Loucy (cell line): ENCODE data around the gene TUBA1A.

Experiments used
- H2AFZ ChIP-seq: fragments of 200-600 bp; sonication (generic); 2 replicates; pipeline ENCODE4 v1.6.0; 2016; ENCODE audit warnings: antibody characterized with exemption, mild to moderate bottlenecking, low read length, moderate library complexity
- H3F3A ChIP-seq: fragments of 200-600 bp; 2 replicates; pipeline ENCODE4 v1.6.0; 2016; ENCODE audit warnings: antibody characterized with exemption, low read depth, mild to moderate bottlenecking
- H3K27me3 ChIP-seq: fragments of 200-600 bp; sonication (generic); 2 replicates; pipeline ENCODE4 v1.6.1; 2014; ENCODE audit warnings: low read length, mild to moderate bottlenecking; ENCODE audit not compliant: insufficient read depth, poor library complexity, severe bottlenecking
- H3K36me3 ChIP-seq: fragments of 200-600 bp; sonication (generic); 2 replicates; pipeline ENCODE4 v1.6.1; 2016; ENCODE audit warnings: low read length; ENCODE audit not compliant: insufficient read depth
- H3K4me1 ChIP-seq: fragments of 200-600 bp; sonication (generic); 2 replicates; pipeline ENCODE4 v1.5.1; 2014; ENCODE audit warnings: low read length, mild to moderate bottlenecking; ENCODE audit not compliant: insufficient read depth, poor library complexity, severe bottlenecking
- H3K4me2 ChIP-seq: fragments of 200-600 bp; sonication (generic); 2 replicates; pipeline ENCODE4 v1.6.0; 2014; ENCODE audit warnings: antibody characterized with exemption, low read length, low read depth, mild to moderate bottlenecking; ENCODE audit not compliant: poor library complexity, severe bottlenecking
- H3K4me3 ChIP-seq: fragments of 200-600 bp; sonication (generic); 2 replicates; pipeline ENCODE4 v1.5.1; 2014; ENCODE audit warnings: low read length, mild to moderate bottlenecking, mixed read lengths; ENCODE audit not compliant: poor library complexity, severe bottlenecking
- H3K79me2 ChIP-seq: fragments of 200-600 bp; sonication (generic); 2 replicates; pipeline ENCODE4 v1.6.1; 2014; ENCODE audit warnings: low read length; ENCODE audit not compliant: insufficient read depth
- H3K9ac ChIP-seq: fragments of 200-600 bp; sonication (generic); 2 replicates; pipeline ENCODE4 v1.6.0; 2014; ENCODE audit warnings: mild to moderate bottlenecking, low read depth, low read length, moderate library complexity; ENCODE audit not compliant: poor library complexity, severe bottlenecking
- H3K9me2 ChIP-seq: fragments of 200-600 bp; sonication (generic); replicated peaks from 2 replicates; pipeline ENCODE4 v1.6.1; 2016; ENCODE audit warnings: low read depth, low read length, mixed read lengths
- H3K9me3 ChIP-seq: fragments of 200-600 bp; sonication (generic); 2 replicates; pipeline ENCODE4 v1.6.1; 2014; ENCODE audit warnings: mild to moderate bottlenecking, antibody characterized with exemption, low read length, low read depth; ENCODE audit not compliant: insufficient read depth
- H4K20me1 ChIP-seq: fragments of 200-600 bp; sonication (generic); 2 replicates; pipeline ENCODE4 v1.6.0; 2014; ENCODE audit warnings: antibody characterized with exemption, low read length, mild to moderate bottlenecking; ENCODE audit not compliant: insufficient read depth, poor library complexity, severe bottlenecking
- CTCF ChIP-seq: fragments of 200-600 bp; sonication (generic); conservative IDR thresholded peaks from 2 replicates; pipeline ENCODE4 v1.5.1; 2014; ENCODE audit warnings: mild to moderate bottlenecking, antibody characterized with exemption, low read length
- EZH2phosphoT487 ChIP-seq: fragments of 200-600 bp; IDR thresholded peaks from 2 replicates; pipeline ENCODE4 v1.6.1; 2018; ENCODE audit warnings: antibody characterized with exemption, mild to moderate bottlenecking, moderate library complexity, borderline replicate concordance

TUBA1A gene

GRCh38 chr12:49161092-49161795, 27.6 kb downstream of the TUBA1A start:
- no peaks in the 10 kb centered on the region for H4K20me1 ChIP-seq
- H3K4me1 ChIP-seq, result peaks cover 13% of the 10 kb centered on the region
- H3F3A ChIP-seq, result no peaks in the 10 kb centered on the region
- no peak overlapping the region for H3K4me2 ChIP-seq
- no peak overlapping the region for H3K4me3 ChIP-seq
- no peak overlapping the region for H2AFZ ChIP-seq
- TF ChIP-seq CTCF (no peak), EZH2phosphoT487 (no peak)
- H3K79me2 ChIP-seq, result no peaks in the 10 kb centered on the region
- no peaks in the 10 kb centered on the region for H3K9me2 ChIP-seq
- H3K9ac ChIP-seq, result no peak overlapping the region
- H3K27me3 ChIP-seq, result no peaks in the 10 kb centered on the region
- no peaks in the 10 kb centered on the region for H3K9me3 ChIP-seq
- H3K36me3 ChIP-seq, result no peaks in the 10 kb centered on the region

- H3K9ac ChIP-seq, result no peak overlapping the region
- no peaks in the 10 kb centered on the region for H3K9me3 ChIP-seq
- H3K9me2 ChIP-seq, result no peaks in the 10 kb centered on the region
- no peaks in the 10 kb centered on the region for H3K36me3 ChIP-seq
- H3K4me3 ChIP-seq, result no peak overlapping the region
- no peaks in the 10 kb centered on the region for H3K27me3 ChIP-seq
- H3K79me2 ChIP-seq, result no peaks in the 10 kb centered on the region
- no peak overlapping the region for H3K4me2 ChIP-seq
- peaks cover 13% of the 10 kb centered on the region for H3K4me1 ChIP-seq
- H2AFZ ChIP-seq, result no peak overlapping the region
- TF ChIP-seq EZH2phosphoT487, result no peak
- TF ChIP-seq CTCF, result no peak
- no peaks in the 10 kb centered on the region for H4K20me1 ChIP-seq
- H3F3A ChIP-seq, result no peaks in the 10 kb centered on the region
Observed at GRCh38 chr12:49160399-49160798, 28.5 kb downstream of the TUBA1A start.

- Histone ChIP-seq H3K36me3 (no peaks in the 10 kb centered on the region), H3K9ac (no peak overlapping the region), H3K4me2 (no peak overlapping the region), H3K4me3 (no peak overlapping the region), H2AFZ (no peak overlapping the region), H4K20me1 (no peaks in the 10 kb centered on the region), H3F3A (no peaks in the 10 kb centered on the region), H3K27me3 (no peaks in the 10 kb centered on the region), H3K4me1 (peaks cover 3% of the 10 kb centered on the region), H3K9me2 (no peaks in the 10 kb centered on the region), H3K79me2 (no peaks in the 10 kb centered on the region), H3K9me3 (no peaks in the 10 kb centered on the region)
- TF ChIP-seq EZH2phosphoT487 (no peak), CTCF (no peak)
Observed at GRCh38 chr12:49154221-49154620, 34.7 kb downstream of the TUBA1A start.
